Measurements from ENCODE around the gene CBY3. TPM values are rescaled to one million over a fixed set of nuclear protein-coding genes. Genes with fewer than 3 reads are reported as not detected.

CBY3 gene
- total RNA-seq: not detected in 2 replicates

GRCh38 chr5:179680780-179681401, at the start of gene CBY3:
TSS of gene CBY3 (minus strand) at chr5:179681034. CDS start at chr5:179680918, 116 bp downstream.

GRCh38 chr5:179698935-179699615, 18.2 kb upstream of the CBY3 start, which contains the start of gene CANX:
TSS of gene CANX (plus strand) at chr5:179698967. CDS start at chr5:179705682, 6,715 bp downstream.

Other genes with a start within 250 kb of the CBY3 start
- gene RUFY1, start 130.5 kb downstream of the CBY3 start, total RNA-seq: 24.0 and 25.1 TPM in 2 replicates
- 169 and 209 TPM in 2 replicates for gene HNRNPH1, start 57.4 kb downstream of the CBY3 start, total RNA-seq
- 434 and 490 TPM in 2 replicates for gene CANX, start 17.9 kb upstream of the CBY3 start, total RNA-seq
- 12.5 and 14.4 TPM in 2 replicates for gene MAML1, start 51.8 kb upstream of the CBY3 start, total RNA-seq
- gene LTC4S, start 113.0 kb upstream of the CBY3 start, total RNA-seq: 9.9 and 13.9 TPM in 2 replicates
- 154 and 178 TPM in 2 replicates for gene MGAT4B, start 125.8 kb upstream of the CBY3 start, total RNA-seq
- 292 and 448 TPM in 2 replicates for gene SQSTM1, start 139.9 kb upstream of the CBY3 start, total RNA-seq
- gene MRNIP, start 177.8 kb upstream of the CBY3 start, total RNA-seq: 7.6 and 7.8 TPM in 2 replicates
- gene TBC1D9B, start 226.9 kb upstream of the CBY3 start, total RNA-seq: 83.0 and 88.1 TPM in 2 replicates

All from cardiac atrium fibroblast (primary cell).